Panc1 (cell line): ENCODE data around the gene GOLGA8K. TPM values are rescaled to one million over a fixed set of nuclear protein-coding genes. Genes with fewer than 3 reads are reported as not detected.
"Not testable (repeated sequence)": the region's sequence is repeated elsewhere in the genome, so short reads cannot be mapped to it uniquely, and the experiment has no call there.

ENCODE experiments used
- ATAC-seq: fragments of 200-7000 bp; cut with Tn5 transposase; 2 replicates; pipeline ENCODE4 v1.9.1; 2020; ENCODE audit warnings: mild to moderate bottlenecking, moderate library complexity
- BruUV-seq: library from RNA; stranded (reverse); fragments of 400-500 nt; replicated peaks from 2 replicates; lab custom pipeline; 2021; lab: Mats Ljungman, UMichigan
- CTCF ChIA-PET: fragments of 300-600 bp; sonication (Branson Sonifier 250); formaldehyde crosslinking; loops from one replicate; lab custom pipeline; 2022; ENCODE audit warnings: antibody characterized with exemption; lab: Charles Lee
- POLR2A ChIA-PET: fragments of 300-600 bp; sonication (Branson Sonifier 250); formaldehyde crosslinking; loops from one replicate; lab custom pipeline; 2022; ENCODE audit warnings: antibody characterized with exemption; lab: Charles Lee
- DNase-seq: peaks from one replicate; pipeline ENCODE4 v3.0.0-alpha.2; 2010; ENCODE audit warnings: low read depth, low spot score
- H3K27ac ChIP-seq: 2 replicates; pipeline ENCODE4 v1.5.1; 2011; ENCODE audit warnings: mild to moderate bottlenecking, low read length, inconsistent platforms
- H3K27me3 ChIP-seq: fragments of 200-500 bp; sonication (Bioruptor generic); 2 replicates; pipeline ENCODE4 v1.6.0; 2014; ENCODE audit warnings: low read length, inconsistent platforms; ENCODE audit not compliant: control insufficient read depth, insufficient read depth
- H3K36me3 ChIP-seq: fragments of 200-500 bp; sonication (Bioruptor generic); 2 replicates; pipeline ENCODE4 v1.5.1; 2014; ENCODE audit warnings: inconsistent platforms, mild to moderate bottlenecking, low read length, moderate library complexity; ENCODE audit not compliant: control insufficient read depth, insufficient read depth
- H3K4me1 ChIP-seq: 2 replicates; pipeline ENCODE4 v1.5.1; 2011; ENCODE audit warnings: inconsistent platforms, mild to moderate bottlenecking, low read length, moderate library complexity; ENCODE audit not compliant: control insufficient read depth, insufficient read depth
- H3K4me3 ChIP-seq, 2 experiments: 2 replicates each; pipeline ENCODE4 v1.5.1; 2011 to 2012; ENCODE audit warnings: low read depth in 2 of 2, low read length in 2 of 2, mild to moderate bottlenecking in 2 of 2, inconsistent platforms in 1 of 2, moderate library complexity in 1 of 2
- H3K9me3 ChIP-seq: fragments of 200-500 bp; sonication (Bioruptor generic); 2 replicates; pipeline ENCODE4 v1.5.1; 2014; ENCODE audit warnings: low read depth, mild to moderate bottlenecking, inconsistent platforms, low read length, moderate library complexity; ENCODE audit not compliant: control insufficient read depth, insufficient read depth
- in situ Hi-C: cut with HindIII; loops from 2 replicates; pipeline ENCODE4 v1.10.0; 2016; ENCODE audit warnings: low sequenced_read_pairs, low pct_unique_long_range_greater_than_20kb
- intact Hi-C: fragments of 100-400 bp; cut with micrococcal nuclease; formaldehyde crosslinking; loops from one replicate; pipeline ENCODE4 v1.10.0; 2022; ENCODE audit not compliant: unreplicated experiment
- total RNA-seq: library from RNA; stranded (reverse); gene quantifications from one replicate; pipeline ENCODE4 v1.2.1, GENCODE V29; 2021; ENCODE audit not compliant: unreplicated experiment

GOLGA8K gene
- total RNA-seq, 1 experiment from 2014 or later = 1.5 TPM

DNA sequence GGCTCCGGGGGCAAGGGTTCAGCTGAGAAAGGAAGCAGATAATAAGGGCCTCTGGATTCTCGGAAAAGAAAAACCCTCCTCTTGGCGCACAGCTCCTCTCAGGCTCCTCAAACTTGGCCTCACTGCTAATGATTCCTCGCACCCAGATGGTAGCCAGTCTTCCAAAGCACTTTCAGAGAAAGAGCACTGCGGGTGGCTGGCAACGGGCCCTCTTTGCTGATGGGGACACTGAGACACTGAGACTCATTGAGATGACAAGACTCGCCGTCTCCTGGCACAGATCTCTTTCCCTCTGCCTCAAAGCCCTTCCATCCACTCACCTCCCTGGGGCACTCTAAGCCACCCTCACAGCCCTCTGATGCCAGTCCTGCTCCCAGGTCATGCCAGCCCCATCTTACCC is 6.6 kb downstream of the GOLGA8K start:
- BruUV-seq, POLR2A ChIA-PET, H3K27me3 ChIP-seq, in situ Hi-C loops, ATAC-seq, H3K4me3 ChIP-seq, H3K36me3 ChIP-seq, H3K27ac ChIP-seq, H3K9me3 ChIP-seq, DNase-seq, H3K4me1 ChIP-seq, intact Hi-C loops, CTCF ChIA-PET: not testable (repeated sequence)

DNA sequence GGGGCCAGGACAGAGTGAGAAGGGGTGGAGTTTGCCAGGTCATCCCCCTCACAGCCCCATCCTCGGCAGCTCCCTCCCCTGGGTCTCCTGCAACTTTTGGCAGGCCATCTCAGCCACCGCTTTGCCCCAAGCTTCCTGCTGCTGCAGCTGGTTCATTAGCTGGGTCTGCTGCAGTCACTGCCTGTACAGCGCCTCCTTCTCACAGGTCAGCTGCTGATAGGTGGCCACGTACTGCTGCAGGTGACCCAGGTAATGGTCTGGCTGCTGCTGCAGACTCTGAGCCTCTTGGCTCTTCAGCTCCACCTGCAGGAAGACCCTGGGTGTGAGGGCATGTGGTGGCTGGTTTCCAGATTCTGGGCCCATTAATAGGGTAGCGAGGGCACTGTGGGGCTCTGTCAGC is 8.3 kb downstream of the GOLGA8K start:
- intact Hi-C loops, H3K4me3 ChIP-seq, H3K36me3 ChIP-seq, BruUV-seq, DNase-seq, in situ Hi-C loops, CTCF ChIA-PET, H3K27me3 ChIP-seq, H3K4me1 ChIP-seq, ATAC-seq, POLR2A ChIA-PET, H3K9me3 ChIP-seq, H3K27ac ChIP-seq: not testable (repeated sequence)

DNA sequence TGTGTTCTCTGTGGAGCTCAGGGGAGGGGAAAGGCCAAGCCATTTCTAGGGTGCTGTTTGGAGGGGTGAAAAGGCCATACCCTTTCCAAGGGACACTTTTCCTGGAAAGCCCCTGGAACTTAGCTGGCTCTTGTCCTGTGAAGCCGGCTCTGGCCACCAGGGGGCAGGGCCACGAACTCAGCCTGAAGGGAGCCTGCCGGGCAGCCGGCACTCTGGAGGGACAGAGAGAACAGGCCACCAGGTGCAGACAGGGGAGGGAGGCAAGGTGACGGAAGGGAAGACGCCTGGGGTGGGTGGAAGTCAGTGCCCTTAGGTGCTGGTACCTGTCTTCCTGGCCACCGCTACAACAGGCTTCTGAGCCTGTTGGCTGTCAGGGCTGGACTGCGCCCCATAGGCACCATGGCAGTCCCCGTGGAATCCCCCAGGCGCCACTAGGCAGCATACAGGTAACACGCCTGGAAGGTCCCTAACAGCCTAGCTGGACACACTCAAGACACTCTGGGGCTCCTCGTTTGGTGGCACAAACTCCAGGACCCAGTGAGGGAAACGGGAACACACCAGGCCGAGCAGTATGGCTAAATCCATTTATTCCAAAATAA is 14.9 kb downstream of the GOLGA8K start:
- intact Hi-C loops, DNase-seq, H3K36me3 ChIP-seq, H3K4me1 ChIP-seq, H3K27me3 ChIP-seq, H3K9me3 ChIP-seq, CTCF ChIA-PET, POLR2A ChIA-PET, H3K4me3 ChIP-seq, H3K27ac ChIP-seq, BruUV-seq, in situ Hi-C loops: not testable (repeated sequence)
- peak; percentile 87 for ATAC-seq

- ATAC-seq, DNase-seq, CTCF ChIA-PET, H3K27ac ChIP-seq, POLR2A ChIA-PET, H3K36me3 ChIP-seq, H3K4me1 ChIP-seq, H3K4me3 ChIP-seq, H3K9me3 ChIP-seq, in situ Hi-C loops, intact Hi-C loops, H3K27me3 ChIP-seq, BruUV-seq: not testable (repeated sequence)
These were observed 17.1 kb downstream of the GOLGA8K start for GRCh38 chr15:32385823-32386495.

DNA sequence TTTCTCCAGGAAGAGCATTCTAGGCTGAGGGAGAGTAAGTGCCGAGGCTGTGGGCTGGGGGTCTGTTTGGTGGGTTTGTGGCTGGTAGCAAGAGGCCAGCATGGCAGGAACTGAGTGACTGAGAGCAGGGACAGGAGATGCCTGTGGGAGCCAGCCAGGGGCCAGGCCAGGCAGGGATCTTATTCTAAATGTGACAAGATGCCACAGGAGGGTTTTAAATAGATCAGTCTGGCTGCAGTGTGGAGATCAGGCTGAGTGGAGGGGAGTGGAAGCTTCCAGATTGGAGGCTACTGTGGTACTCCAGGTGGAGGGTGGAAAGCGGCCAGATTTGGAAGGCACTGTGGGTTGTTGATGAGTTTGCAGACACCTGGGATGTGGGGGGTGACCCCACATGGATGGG is 28.9 kb downstream of the GOLGA8K start:
- in situ Hi-C loops, BruUV-seq, H3K27me3 ChIP-seq, H3K9me3 ChIP-seq, POLR2A ChIA-PET, H3K4me3 ChIP-seq, CTCF ChIA-PET, H3K36me3 ChIP-seq, H3K4me1 ChIP-seq, ATAC-seq, intact Hi-C loops, H3K27ac ChIP-seq, DNase-seq: not testable (repeated sequence)

- H3K4me1 ChIP-seq, intact Hi-C loops, POLR2A ChIA-PET, H3K27ac ChIP-seq, H3K9me3 ChIP-seq, BruUV-seq, CTCF ChIA-PET, H3K4me3 ChIP-seq, in situ Hi-C loops, H3K27me3 ChIP-seq, DNase-seq, H3K36me3 ChIP-seq: not testable (repeated sequence)
- ATAC-seq = 0 out of 2 replicates have a peak, but pooled peaks have one; percentile 35
These were observed 29.4 kb downstream of the GOLGA8K start for GRCh38 chr15:32373707-32374106.

- intact Hi-C loops, H3K36me3 ChIP-seq, CTCF ChIA-PET, H3K27me3 ChIP-seq, H3K9me3 ChIP-seq, H3K4me3 ChIP-seq, H3K27ac ChIP-seq, POLR2A ChIA-PET, BruUV-seq, ATAC-seq, in situ Hi-C loops, H3K4me1 ChIP-seq, DNase-seq: not testable (repeated sequence)
These were observed 31.0 kb downstream of the GOLGA8K start for GRCh38 chr15:32372075-32372474.
